GM13977 (cell line): ENCODE results near the gene ASB18.

Source experiments
- DNase-seq: peaks from one replicate; pipeline ENCODE4 v3.0.0; 2012; ENCODE audit warnings: low spot score
- in situ Hi-C: fragments of 300-500 bp; cut with MboI; formaldehyde crosslinking; loops from one replicate; pipeline ENCODE4 v1.12.0; 2022; ENCODE audit warnings: low sequenced_read_pairs, low pct_unique_long_range_greater_than_20kb, mixed read lengths, inconsistent platforms; ENCODE audit not compliant: unreplicated experiment
- TF ChIP-seq, protein P1 (sequence below): IDR thresholded peaks from 2 replicates; pipeline ENCODE4 v1.5.1; 2012; ENCODE audit warnings: mild to moderate bottlenecking, control low read depth; ENCODE audit not compliant: insufficient read depth; ENCODE audit errors: extremely low read depth, missing control alignments

ASB18 gene

DNA sequence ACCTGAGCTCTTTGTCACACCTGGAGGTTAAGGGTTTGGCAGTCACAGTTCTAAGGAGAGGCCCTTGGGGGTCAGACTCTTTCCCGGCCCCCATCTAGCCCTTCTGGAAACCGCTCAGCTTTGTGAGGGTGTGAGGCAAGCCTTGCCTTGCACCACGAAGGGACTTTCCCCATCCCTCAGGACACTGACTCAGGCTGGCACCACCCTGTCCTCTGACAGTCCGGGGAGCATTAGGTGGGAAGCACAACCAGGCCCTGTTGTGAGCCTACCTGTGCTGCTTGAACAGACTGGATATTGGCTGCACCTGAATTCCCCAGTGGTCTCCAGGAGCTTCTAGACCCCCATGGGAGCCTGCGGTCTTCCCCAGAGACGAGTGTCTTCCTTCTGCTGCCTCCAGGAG is 49.0 kb downstream of the ASB18 start:
- DNase-seq, result no peak
- TF ChIP-seq, protein P1, sequence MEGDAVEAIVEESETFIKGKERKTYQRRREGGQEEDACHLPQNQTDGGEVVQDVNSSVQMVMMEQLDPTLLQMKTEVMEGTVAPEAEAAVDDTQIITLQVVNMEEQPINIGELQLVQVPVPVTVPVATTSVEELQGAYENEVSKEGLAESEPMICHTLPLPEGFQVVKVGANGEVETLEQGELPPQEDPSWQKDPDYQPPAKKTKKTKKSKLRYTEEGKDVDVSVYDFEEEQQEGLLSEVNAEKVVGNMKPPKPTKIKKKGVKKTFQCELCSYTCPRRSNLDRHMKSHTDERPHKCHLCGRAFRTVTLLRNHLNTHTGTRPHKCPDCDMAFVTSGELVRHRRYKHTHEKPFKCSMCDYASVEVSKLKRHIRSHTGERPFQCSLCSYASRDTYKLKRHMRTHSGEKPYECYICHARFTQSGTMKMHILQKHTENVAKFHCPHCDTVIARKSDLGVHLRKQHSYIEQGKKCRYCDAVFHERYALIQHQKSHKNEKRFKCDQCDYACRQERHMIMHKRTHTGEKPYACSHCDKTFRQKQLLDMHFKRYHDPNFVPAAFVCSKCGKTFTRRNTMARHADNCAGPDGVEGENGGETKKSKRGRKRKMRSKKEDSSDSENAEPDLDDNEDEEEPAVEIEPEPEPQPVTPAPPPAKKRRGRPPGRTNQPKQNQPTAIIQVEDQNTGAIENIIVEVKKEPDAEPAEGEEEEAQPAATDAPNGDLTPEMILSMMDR, result no peak
- in situ Hi-C loops, result no loop called here

DNA sequence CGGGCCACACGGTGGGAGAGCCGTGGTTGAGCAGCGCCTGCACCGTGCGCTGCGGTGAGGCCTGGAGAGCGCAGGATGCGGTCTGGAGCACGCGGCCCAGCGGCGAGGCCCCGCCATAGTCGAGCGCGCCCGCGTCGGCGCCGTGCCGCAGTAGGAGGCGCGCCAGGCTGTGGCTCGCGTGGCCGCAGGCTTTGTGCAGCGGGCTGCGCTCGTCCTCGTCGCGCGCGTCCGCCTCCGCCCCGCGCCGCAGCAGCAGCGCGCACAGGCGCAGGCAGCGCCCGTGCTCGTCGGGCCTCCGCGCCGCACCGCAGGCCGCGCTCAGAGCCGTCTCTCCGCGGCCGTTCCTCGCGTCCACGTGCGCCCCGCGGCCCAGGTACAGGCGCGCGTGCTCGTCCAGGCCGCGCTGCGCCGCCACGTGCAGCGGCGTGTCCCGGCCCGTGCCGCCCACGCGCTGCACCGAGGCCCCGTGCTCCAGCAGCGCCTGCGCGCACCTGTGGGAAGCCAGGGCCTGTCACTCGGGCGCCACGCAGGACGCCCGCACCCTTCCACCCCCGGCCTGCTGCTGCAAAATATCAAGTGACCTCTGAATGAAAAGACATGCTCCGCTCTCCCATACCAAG is 49.7 kb downstream of the ASB18 start:
- in situ Hi-C loops, result no loop called here
- TF ChIP-seq, protein P1, result no peak
- no peak for DNase-seq

GRCh38 chr2:236211296-236211695 is 52.9 kb downstream of the ASB18 start:
- in situ Hi-C loops, result no loop called here
- DNase-seq, result no peak
- TF ChIP-seq, protein P1, result no peak

GRCh38 chr2:236210536-236210935 is 53.7 kb downstream of the ASB18 start:
- TF ChIP-seq, protein P1, result no peak
- in situ Hi-C loops, result no loop called here
- no peak for DNase-seq

DNA sequence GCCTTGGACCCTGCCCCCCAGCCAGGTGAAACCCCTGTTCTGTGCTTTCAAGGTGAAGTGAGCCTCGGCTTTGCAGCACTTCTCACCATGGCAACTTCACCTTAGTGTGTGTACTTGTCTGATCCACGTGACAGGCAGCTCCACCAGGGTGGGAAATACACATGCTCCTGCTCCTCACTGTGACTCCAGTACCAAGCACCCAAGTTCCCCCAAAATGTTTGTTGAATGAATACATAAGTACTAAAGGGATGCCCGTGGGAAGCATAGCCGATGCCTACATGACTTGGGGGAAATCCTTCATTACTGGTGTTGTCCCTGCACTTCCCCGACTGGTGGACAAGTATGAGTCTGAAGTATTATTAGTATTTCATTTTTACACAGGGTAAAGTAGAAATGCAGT is 54.2 kb downstream of the ASB18 start:
- TF ChIP-seq, protein P1, result no peak
- DNase-seq, result no peak
- in situ Hi-C loops, result no loop called here

GRCh38 chr2:236209535-236209934 is 54.7 kb downstream of the ASB18 start:
- no peak for DNase-seq
- in situ Hi-C loops, result no loop called here
- TF ChIP-seq, protein P1, result no peak
